ENCODE data around the gene CACNG1. TPM values are rescaled to one million over a fixed set of nuclear protein-coding genes. Genes with fewer than 3 reads are reported as not detected.
"Not testable (repeated sequence)": the region's sequence is repeated elsewhere in the genome, so short reads cannot be mapped to it uniquely, and the experiment has no call there.

The CACNG1 gene
- total RNA-seq, 1 experiment from 2014 or later = 0.12 TPM

DNA sequence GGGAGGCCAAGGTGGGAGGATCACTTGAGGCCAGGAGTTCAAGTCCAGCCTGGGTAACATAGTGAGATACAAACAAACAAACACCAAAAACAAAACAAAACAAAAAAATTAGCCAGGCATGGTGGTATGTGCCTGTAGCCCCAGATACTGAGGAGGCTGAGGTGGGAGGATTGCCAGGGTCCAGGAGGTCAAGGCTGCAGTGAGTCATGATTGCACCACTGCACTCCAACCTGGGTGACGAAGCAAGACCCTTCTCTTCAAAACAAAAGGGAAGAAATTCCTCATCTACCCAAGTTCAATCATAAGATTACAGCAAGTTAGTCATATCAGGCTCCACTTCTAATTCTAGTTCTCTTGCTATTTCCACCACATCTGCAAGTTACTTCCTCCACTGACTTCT is 50.9 kb downstream of the CACNG1 start:
- not testable (repeated sequence) for H3K27ac ChIP-seq; H3K9me3 ChIP-seq (replicated peaks); H3K27me3 ChIP-seq; H3K4me1 ChIP-seq; H3K4me3 ChIP-seq; DNase-seq
- H3K36me3 ChIP-seq = peaks cover 14% of the 10 kb centered on the region

GRCh38 chr17:67095803-67096202 is 51.4 kb downstream of the CACNG1 start:
- Histone ChIP-seq H3K27ac (no peak overlapping the region), H3K27me3 (no peaks in the 10 kb centered on the region), H3K4me1 (no peaks in the 10 kb centered on the region), H3K4me3 (no peak overlapping the region), H3K36me3 (peaks cover 12% of the 10 kb centered on the region), H3K9me3 (replicated peaks) (no peaks in the 10 kb centered on the region)
- DNase-seq = no peak

- DNase-seq = no peak
- H3K4me3 ChIP-seq = no peak overlapping the region
- H3K4me1 ChIP-seq = no peaks in the 10 kb centered on the region
- H3K27me3 ChIP-seq = no peaks in the 10 kb centered on the region
- H3K36me3 ChIP-seq = peaks cover 4% of the 10 kb centered on the region; the same call in 1 of the 2 replicates
- H3K9me3 ChIP-seq (replicated peaks) = no peaks in the 10 kb centered on the region
- H3K27ac ChIP-seq = no peak overlapping the region
Observed at GRCh38 chr17:67096609-67097008, 52.3 kb downstream of the CACNG1 start.

DNA sequence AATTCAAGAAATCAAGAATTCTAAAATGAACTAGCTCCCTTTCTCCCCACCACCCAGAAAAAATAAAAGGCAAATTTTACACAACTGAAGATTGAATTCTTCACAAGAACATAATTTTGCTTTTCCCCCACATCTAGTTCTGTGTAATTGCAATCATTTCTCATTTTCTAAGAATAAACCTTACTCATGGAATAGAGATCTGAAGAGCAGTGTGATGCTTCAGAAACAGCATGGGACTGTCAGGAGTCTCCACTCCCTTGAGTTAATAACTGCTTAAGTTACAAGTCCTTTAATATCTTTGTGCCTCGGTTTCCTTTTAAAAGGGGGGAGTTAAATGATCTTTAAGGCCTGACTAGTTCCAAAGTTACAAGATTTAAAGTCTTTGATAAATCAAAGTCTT is 53.7 kb downstream of the CACNG1 start:
- no peak for DNase-seq
- H3K4me3 ChIP-seq = no peak overlapping the region

GRCh38 chr17:67104641-67105040 is 60.3 kb downstream of the CACNG1 start:
- not testable (repeated sequence) for H3K27ac ChIP-seq; DNase-seq; H3K4me1 ChIP-seq; H3K27me3 ChIP-seq; H3K9me3 ChIP-seq (replicated peaks); H3K4me3 ChIP-seq
- peaks cover 38% of the 10 kb centered on the region for H3K36me3 ChIP-seq

More for the DNA sequence above, 53.7 kb downstream of the CACNG1 start:
- no peaks in the 10 kb centered on the region for H3K9me3 ChIP-seq (replicated peaks)
- H3K36me3 ChIP-seq = peaks cover 2% of the 10 kb centered on the region; the same call in 1 of the 2 replicates
- no peaks in the 10 kb centered on the region for H3K4me1 ChIP-seq
- H3K27ac ChIP-seq = no peak overlapping the region
- no peaks in the 10 kb centered on the region for H3K27me3 ChIP-seq

- no peaks in the 10 kb centered on the region for H3K9me3 ChIP-seq (replicated peaks)
- DNase-seq = no peak
- H3K36me3 ChIP-seq = peaks cover 40% of the 10 kb centered on the region
- no peak overlapping the region for H3K4me3 ChIP-seq
- no peaks in the 10 kb centered on the region for H3K27me3 ChIP-seq
- H3K27ac ChIP-seq = no peak overlapping the region
- no peaks in the 10 kb centered on the region for H3K4me1 ChIP-seq
Observed at GRCh38 chr17:67105213-67105612, 60.9 kb downstream of the CACNG1 start.

Other genes starting within 250 kb of the CACNG1 start
- gene CACNG5, start 209.4 kb upstream of the CACNG1 start, total RNA-seq (2014; rRNA removed; shearing (Covaris generic)) = 0.10 TPM in 1 of 2 replicates, not detected in the other
- 0.30 and 0.49 TPM in 2 replicates for gene CACNG4, start 79.8 kb upstream of the CACNG1 start, total RNA-seq (2014; rRNA removed; shearing (Covaris generic))
- gene HELZ, start 200.6 kb downstream of the CACNG1 start, total RNA-seq (2014; rRNA removed; shearing (Covaris generic)) = 33.2 and 42.3 TPM in 2 replicates

Data from SJCRH30 (cell line).